HCT116 (cell line): ENCODE data around the gene ASXL2. TPM values are rescaled to one million over a fixed set of nuclear protein-coding genes. Genes with fewer than 3 reads are reported as not detected.

Experiments
- ATAC-seq: fragments of 200-7000 bp; cut with Tn5 transposase; 2 replicates; pipeline ENCODE4 v1.9.1; 2020; ENCODE audit warnings: mild to moderate bottlenecking, moderate library complexity
- BruUV-seq: library from RNA; stranded (reverse); fragments of 400-500 nt; replicated peaks from 2 replicates; lab custom pipeline; 2021; lab: Mats Ljungman, UMichigan
- CTCF ChIA-PET: fragments of 300-600 bp; sonication (Branson Sonifier 250); formaldehyde crosslinking; loops from one replicate; lab custom pipeline; 2021; ENCODE audit warnings: antibody characterized with exemption; lab: Charles Lee
- POLR2A ChIA-PET: fragments of 300-600, 350-600 bp; sonication (Branson Sonifier 250); formaldehyde crosslinking; loops from one replicate; lab custom pipeline; 2021; ENCODE audit warnings: antibody characterized with exemption; lab: Charles Lee
- RAD21 ChIA-PET, 2 experiments: fragments of 300-600 bp; sonication (Branson Sonifier 250); formaldehyde crosslinking; loops; one replicate each; lab custom pipeline; 2023; ENCODE audit warnings: low total read pairs in 2 of 2; ENCODE audit not compliant: uncharacterized antibody in 2 of 2, unreplicated experiment in 2 of 2, low non-redundant PET in 1 of 2; lab: Charles Lee
- DNase-seq: peaks from one replicate; pipeline ENCODE4 v3.0.0-alpha.2; 2010; ENCODE audit warnings: low read depth, low spot score
- H2AFZ ChIP-seq: fragments of 200-600 bp; shearing (Covaris generic), sonication (generic); 2 replicates; pipeline ENCODE4 v1.6.1; 2017; ENCODE audit warnings: low read depth, mixed run types, mixed read lengths, antibody characterized with exemption, low read length; ENCODE audit not compliant: poor library complexity, severe bottlenecking
- H3K27ac ChIP-seq: 2 replicates; pipeline ENCODE4 v1.5.1; 2012; ENCODE audit warnings: low read depth, low read length
- H3K27me3 ChIP-seq: fragments of 200-600 bp; sonication (generic); 2 replicates; pipeline ENCODE4 v1.6.1; 2016; ENCODE audit warnings: mixed run types, low read length, mixed read lengths; ENCODE audit not compliant: insufficient read depth
- H3K36me3 ChIP-seq, 2 experiments: fragments of 200-500 bp in 1 of 2; fragments of 200-600 bp in 1 of 2; sonication (Bioruptor generic) in 1 of 2; sonication (generic) in 1 of 2; 2 replicates each; pipeline versions ENCODE4 v1.5.1 to v1.6.1; 2014 to 2016; ENCODE audit warnings: low read length in 2 of 2, inconsistent platforms in 1 of 2, mixed read lengths in 1 of 2, mixed run types in 1 of 2; ENCODE audit not compliant: insufficient read depth in 2 of 2, control insufficient read depth in 1 of 2
- H3K4me1 ChIP-seq, 2 experiments: fragments of 200-600 bp in 1 of 2; sonication (generic) in 1 of 2; 2 replicates each; pipeline versions ENCODE4 v1.5.1 to v1.6.1; 2012 to 2017; ENCODE audit warnings: low read length in 2 of 2, inconsistent platforms in 1 of 2, mild to moderate bottlenecking in 1 of 2, mixed read lengths in 1 of 2, mixed run types in 1 of 2, moderate library complexity in 1 of 2; ENCODE audit not compliant: insufficient read depth in 2 of 2, control insufficient read depth in 1 of 2
- H3K4me2 ChIP-seq: fragments of 200-600 bp; sonication (generic); 2 replicates; pipeline ENCODE4 v1.6.1; 2017; ENCODE audit warnings: mixed run types, low read length, mixed read lengths
- H3K4me3 ChIP-seq, 2 experiments: fragments of 200-600 bp in 1 of 2; sonication (generic) in 1 of 2; replicated peaks in 1 of 2; 2 replicates each; pipeline ENCODE4 v1.5.1; 2011 to 2016; ENCODE audit warnings: low read length in 2 of 2, control low read depth in 1 of 2, low read depth in 1 of 2, mild to moderate bottlenecking in 1 of 2, mixed read lengths in 1 of 2, mixed run types in 1 of 2
- H3K79me2 ChIP-seq: fragments of 200-600 bp; sonication (generic); 2 replicates; pipeline ENCODE4 v1.6.1; 2017; ENCODE audit warnings: mild to moderate bottlenecking, mixed run types, low read length, moderate library complexity, mixed read lengths; ENCODE audit not compliant: insufficient read depth
- H3K9ac ChIP-seq: fragments of 200-600 bp; sonication (generic); 2 replicates; pipeline ENCODE4 v1.6.1; 2016; ENCODE audit warnings: low read length, mixed read lengths
- H3K9me2 ChIP-seq: fragments of 200-600 bp; sonication (generic), shearing (Covaris generic); 2 replicates; pipeline ENCODE4 v1.6.1; 2017; ENCODE audit warnings: mixed run types, mild to moderate bottlenecking, moderate library complexity; ENCODE audit not compliant: insufficient read depth
- H3K9me3 ChIP-seq, 2 experiments: fragments of 200-500 bp in 1 of 2; fragments of 200-600 bp in 1 of 2; sonication (Bioruptor generic) in 1 of 2; sonication (generic) in 1 of 2; 2 replicates each; pipeline ENCODE4 v1.6.1; 2014 to 2017; ENCODE audit warnings: low read length in 2 of 2, mixed read lengths in 2 of 2, inconsistent platforms in 1 of 2, low read depth in 1 of 2, mild to moderate bottlenecking in 1 of 2, mixed run types in 1 of 2, moderate library complexity in 1 of 2; ENCODE audit not compliant: control insufficient read depth in 1 of 2, insufficient read depth in 1 of 2
- H4K20me1 ChIP-seq: fragments of 200-600 bp; sonication (generic), shearing (Covaris generic); 2 replicates; pipeline ENCODE4 v1.6.1; 2017; ENCODE audit warnings: mixed run types, mild to moderate bottlenecking, moderate library complexity; ENCODE audit not compliant: insufficient read depth
- CEBPB ChIP-seq: IDR thresholded peaks from 2 replicates; pipeline ENCODE4 v1.6.1; 2012; ENCODE audit warnings: low read depth
- CTCF ChIP-seq, 3 experiments: fragments of 200-600 bp in 1 of 3; sonication (generic) in 1 of 3; IDR thresholded peaks in 2 of 3; conservative IDR thresholded peaks in 1 of 3; 2 replicates each; pipeline ENCODE4 v1.5.1; 2012 to 2017; ENCODE audit warnings: low read depth in 2 of 3, low read length in 2 of 3, antibody characterized with exemption in 1 of 3, borderline replicate concordance in 1 of 3, control low read depth in 1 of 3, mild to moderate bottlenecking in 1 of 3, mixed read lengths in 1 of 3, mixed run types in 1 of 3, moderate library complexity in 1 of 3; ENCODE audit not compliant: insufficient read depth in 1 of 3
- ELF1 ChIP-seq: IDR thresholded peaks from 2 replicates; pipeline ENCODE4 v1.6.1; 2012; ENCODE audit warnings: low read depth, borderline replicate concordance
- EZH2phosphoT487 ChIP-seq: fragments of 200-600 bp; IDR thresholded peaks from 2 replicates; pipeline ENCODE4 v1.6.1; 2018; ENCODE audit warnings: antibody characterized with exemption, borderline replicate concordance
- FOSL1 ChIP-seq: IDR thresholded peaks from 2 replicates; pipeline ENCODE4 v1.6.1; 2012; ENCODE audit warnings: low read depth
- POLR2A ChIP-seq: IDR thresholded peaks from 2 replicates; pipeline ENCODE4 v1.7.0; 2011; ENCODE audit warnings: borderline replicate concordance; ENCODE audit not compliant: insufficient read depth, insufficient read length; ENCODE audit errors: extremely low read depth
- POLR2AphosphoS5 ChIP-seq: IDR thresholded peaks from 2 replicates; pipeline ENCODE4 v1.6.1; 2011; ENCODE audit warnings: mild to moderate bottlenecking, low read depth, low read length, moderate library complexity
- SP1 ChIP-seq: IDR thresholded peaks from 2 replicates; pipeline ENCODE4 v1.6.1; 2012; ENCODE audit warnings: low read depth
- TCF7L2 ChIP-seq: IDR thresholded peaks from 2 replicates; pipeline ENCODE4 v1.7.0; 2011; ENCODE audit warnings: borderline replicate concordance, inconsistent platforms; ENCODE audit not compliant: insufficient read depth, insufficient read length; ENCODE audit errors: extremely low read depth
- YY1 ChIP-seq: IDR thresholded peaks from 2 replicates; pipeline ENCODE4 v1.6.1; 2011; ENCODE audit warnings: low read length, low read depth, moderate library complexity, mild to moderate bottlenecking; ENCODE audit not compliant: insufficient replicate concordance; ENCODE audit errors: extremely low read depth
- ZBTB33 ChIP-seq: IDR thresholded peaks from 2 replicates; pipeline ENCODE4 v1.6.1; 2011; ENCODE audit warnings: mild to moderate bottlenecking, low read length, moderate library complexity; ENCODE audit not compliant: insufficient replicate concordance; ENCODE audit errors: extremely low read depth
- ZNF274 ChIP-seq: fragments of 200-500 bp; sonication (Bioruptor generic); IDR thresholded peaks from 2 replicates; pipeline ENCODE4 v1.6.1; 2014; ENCODE audit warnings: mild to moderate bottlenecking, low read depth, low read length, inconsistent platforms
- intact Hi-C: fragments of 100-400 bp; cut with micrococcal nuclease; formaldehyde crosslinking; loops from 2 replicates; pipeline ENCODE4 v1.10.0; 2022
- total RNA-seq: library from RNA; stranded (reverse); gene quantifications from one replicate; pipeline ENCODE4 v1.2.1, GENCODE V29; 2021; ENCODE audit not compliant: unreplicated experiment
- TF ChIP-seq, protein P1 (sequence below): IDR thresholded peaks from 2 replicates; pipeline ENCODE4 v1.6.1; 2012

ASXL2 gene
- total RNA-seq, 1 experiment from 2014 or later = 29.2 TPM

GRCh38 chr2:25885933-25886332 is 7.6 kb upstream of the ASXL2 start:
- no peaks in the 10 kb centered on the region for H3K27me3 ChIP-seq
- H3K9me2 ChIP-seq = no peaks in the 10 kb centered on the region
- intact Hi-C loops = no loop called here
- no peak overlapping the region for H3K9ac ChIP-seq
- ATAC-seq = no peak
- no peak overlapping the region for H3K4me2 ChIP-seq
- no peak for TF ChIP-seq EZH2phosphoT487
- no peak for TF ChIP-seq FOSL1
- TF ChIP-seq CEBPB = no peak
- TF ChIP-seq ELF1 = no peak
- TF ChIP-seq YY1 = no peak
- no peak for TF ChIP-seq POLR2AphosphoS5
- TF ChIP-seq TCF7L2 = no peak
- no peak for TF ChIP-seq ZBTB33
- TF ChIP-seq ZNF274 = no peak
- TF ChIP-seq, protein P1, sequence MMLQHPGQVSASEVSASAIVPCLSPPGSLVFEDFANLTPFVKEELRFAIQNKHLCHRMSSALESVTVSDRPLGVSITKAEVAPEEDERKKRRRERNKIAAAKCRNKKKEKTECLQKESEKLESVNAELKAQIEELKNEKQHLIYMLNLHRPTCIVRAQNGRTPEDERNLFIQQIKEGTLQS = no peak
- TF ChIP-seq CTCF (IDR thresholded peaks at IDR 0.05 in 2 of 3, conservative IDR thresholded peaks at IDR 0.05 in 1 of 3; ENCODE audit: borderline replicate concordance in 1 of 3, insufficient read depth in 1 of 3, low read depth in 2 of 3, low read length in 2 of 3) = no peak
- TF ChIP-seq SP1 = no peak
- no peak for TF ChIP-seq POLR2A
- ChIA-PET CTCF (no interaction called here), POLR2A (no interaction called here), RAD21 (no interaction called here)
- no peaks in the 10 kb centered on the region for H4K20me1 ChIP-seq
- no peak overlapping the region for H2AFZ ChIP-seq
- H3K27ac ChIP-seq = no peak overlapping the region
- no peak for DNase-seq
- H3K36me3 ChIP-seq = no peaks in the 10 kb centered on the region
- H3K79me2 ChIP-seq = no peaks in the 10 kb centered on the region
- H3K4me3 ChIP-seq = no peak overlapping the region
- no TSS peak for BruUV-seq
- H3K4me1 ChIP-seq = peaks cover 0 to 3% of the 10 kb centered on the region in 2 experiments; a peak in 1 of 4 replicates
- H3K9me3 ChIP-seq = no peaks in the 10 kb centered on the region
